Measurements from ENCODE around the gene CCDC3.

CCDC3 gene

GRCh38 chr10:12954866-12955265 lies 46.6 kb downstream of the CCDC3 start:
- H3K79me2 ChIP-seq (ENCODE audit: control insufficient read depth, low read length) = no peaks in the 10 kb centered on the region

GRCh38 chr10:12950583-12951128 lies 50.9 kb downstream of the CCDC3 start:
- no peak for TF ChIP-seq CTCF (IDR thresholded peaks at IDR 0.05; ENCODE audit: low read depth, low read length, poor library complexity, severe bottlenecking)
- no peak for TF ChIP-seq EZH2phosphoT487 (IDR thresholded peaks at IDR 0.05; ENCODE audit: borderline replicate concordance, low read length)
- Histone ChIP-seq H3F3A (ENCODE audit: control insufficient read depth, insufficient read depth) (no peaks in the 10 kb centered on the region), H3K27ac (ENCODE audit: low read depth, low read length) (no peak overlapping the region), H3K27me3 (ENCODE audit: control insufficient read depth, low read length) (0 out of 2 replicates have a peak, but pooled peaks cover 5% of the 10 kb centered on the region), H3K36me3 (ENCODE audit: control insufficient read depth, low read length) (no peaks in the 10 kb centered on the region), H3K9me3 (ENCODE audit: control insufficient read depth, insufficient read depth, low read length) (peaks cover 4% of the 10 kb centered on the region; the same call in 1 of the 2 replicates), H3K79me2 (ENCODE audit: control insufficient read depth, low read length) (no peaks in the 10 kb centered on the region), H3K4me2 (ENCODE audit: low read length) (no peak overlapping the region), H3K9me2 (replicated peaks; ENCODE audit: control insufficient read depth, low read length) (no peaks in the 10 kb centered on the region), H3K4me3 (ENCODE audit: low read length) (no peak overlapping the region), H3K4me1 (ENCODE audit: control insufficient read depth, low read length) (no peaks in the 10 kb centered on the region), H4K20me1 (ENCODE audit: control insufficient read depth, insufficient read depth, low read depth, low read length) (no peaks in the 10 kb centered on the region)

More at GRCh38 chr10:12954866-12955265, 46.6 kb downstream of the CCDC3 start:
- no peaks in the 10 kb centered on the region for H3K36me3 ChIP-seq (ENCODE audit: control insufficient read depth, low read length)
- no peaks in the 10 kb centered on the region for H4K20me1 ChIP-seq (ENCODE audit: control insufficient read depth, insufficient read depth, low read depth, low read length)
- no peaks in the 10 kb centered on the region for H3K9me2 ChIP-seq (replicated peaks; ENCODE audit: control insufficient read depth, low read length)
- no peaks in the 10 kb centered on the region for H3K4me1 ChIP-seq (ENCODE audit: control insufficient read depth, low read length)
- H3F3A ChIP-seq (ENCODE audit: control insufficient read depth, insufficient read depth) = no peaks in the 10 kb centered on the region
- H3K9me3 ChIP-seq (ENCODE audit: control insufficient read depth, insufficient read depth, low read length) = peaks cover 4% of the 10 kb centered on the region; the same call in 1 of the 2 replicates
- no peaks in the 10 kb centered on the region for H3K27me3 ChIP-seq (ENCODE audit: control insufficient read depth, low read length)
- no peak overlapping the region for H3K27ac ChIP-seq (ENCODE audit: low read depth, low read length)
- TF ChIP-seq CTCF (IDR thresholded peaks at IDR 0.05; ENCODE audit: low read depth, low read length, poor library complexity, severe bottlenecking) = no peak
- no peak for TF ChIP-seq EZH2phosphoT487 (IDR thresholded peaks at IDR 0.05; ENCODE audit: borderline replicate concordance, low read length)
- H3K4me3 ChIP-seq (ENCODE audit: low read length) = no peak overlapping the region
- H3K4me2 ChIP-seq (ENCODE audit: low read length) = no peak overlapping the region

DNA sequence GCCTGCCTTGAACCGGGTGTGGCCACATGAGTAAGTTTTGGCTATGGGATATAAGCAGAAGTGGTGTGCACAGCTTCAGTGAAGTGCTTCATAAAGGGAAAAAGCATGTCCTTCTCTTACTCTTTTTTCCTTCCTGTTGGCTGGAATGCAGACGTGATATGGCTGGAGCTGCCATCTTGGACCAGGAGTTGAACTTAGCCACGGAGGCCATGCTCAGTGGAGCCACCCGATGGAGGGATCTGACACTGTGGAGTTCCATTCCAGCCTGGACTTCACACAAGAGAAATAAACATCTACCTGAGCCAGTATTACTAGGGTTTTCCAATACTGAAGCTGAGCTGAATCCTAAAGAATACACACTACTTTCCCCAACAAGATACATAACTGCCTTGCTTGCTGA lies 52.3 kb downstream of the CCDC3 start:
- Histone ChIP-seq H3F3A (ENCODE audit: control insufficient read depth, insufficient read depth) (no peaks in the 10 kb centered on the region), H3K36me3 (ENCODE audit: control insufficient read depth, low read length) (no peaks in the 10 kb centered on the region), H3K27ac (ENCODE audit: low read depth, low read length) (no peak overlapping the region), H3K27me3 (ENCODE audit: control insufficient read depth, low read length) (peaks cover 10% of the 10 kb centered on the region), H4K20me1 (ENCODE audit: control insufficient read depth, insufficient read depth, low read depth, low read length) (no peaks in the 10 kb centered on the region), H3K4me1 (ENCODE audit: control insufficient read depth, low read length) (no peaks in the 10 kb centered on the region), H3K9me2 (replicated peaks; ENCODE audit: control insufficient read depth, low read length) (no peaks in the 10 kb centered on the region), H3K79me2 (ENCODE audit: control insufficient read depth, low read length) (no peaks in the 10 kb centered on the region), H3K4me3 (ENCODE audit: low read length) (no peak overlapping the region), H3K9me3 (ENCODE audit: control insufficient read depth, insufficient read depth, low read length) (peaks cover 4% of the 10 kb centered on the region; the same call in 1 of the 2 replicates), H3K4me2 (ENCODE audit: low read length) (no peak overlapping the region)
- TF ChIP-seq EZH2phosphoT487 (IDR thresholded peaks at IDR 0.05; ENCODE audit: borderline replicate concordance, low read length) (no peak), CTCF (IDR thresholded peaks at IDR 0.05; ENCODE audit: low read depth, low read length, poor library complexity, severe bottlenecking) (peak; percentile 28)

All from DOHH2 (cell line).